GM18505 (cell line): ENCODE data around the gene AK3.
A peak's percentile ranks its signal among the peaks of the same experiment; 100 is the strongest.
"Not testable (repeated sequence)": the region's sequence is repeated elsewhere in the genome, so short reads cannot be mapped to it uniquely, and the experiment has no call there.

Experiments
- ATAC-seq: cut with Tn5 transposase; IDR thresholded peaks from one replicate; pipeline ENCODE4 v1.9.1; 2021; ENCODE audit not compliant: unreplicated experiment
- POLR2A ChIP-seq: IDR thresholded peaks from 4 replicates; pipeline ENCODE4 v1.6.1; 2011; ENCODE audit warnings: borderline replicate concordance; ENCODE audit not compliant: insufficient read depth, insufficient read length; ENCODE audit errors: extremely low read depth

AK3 gene

DNA sequence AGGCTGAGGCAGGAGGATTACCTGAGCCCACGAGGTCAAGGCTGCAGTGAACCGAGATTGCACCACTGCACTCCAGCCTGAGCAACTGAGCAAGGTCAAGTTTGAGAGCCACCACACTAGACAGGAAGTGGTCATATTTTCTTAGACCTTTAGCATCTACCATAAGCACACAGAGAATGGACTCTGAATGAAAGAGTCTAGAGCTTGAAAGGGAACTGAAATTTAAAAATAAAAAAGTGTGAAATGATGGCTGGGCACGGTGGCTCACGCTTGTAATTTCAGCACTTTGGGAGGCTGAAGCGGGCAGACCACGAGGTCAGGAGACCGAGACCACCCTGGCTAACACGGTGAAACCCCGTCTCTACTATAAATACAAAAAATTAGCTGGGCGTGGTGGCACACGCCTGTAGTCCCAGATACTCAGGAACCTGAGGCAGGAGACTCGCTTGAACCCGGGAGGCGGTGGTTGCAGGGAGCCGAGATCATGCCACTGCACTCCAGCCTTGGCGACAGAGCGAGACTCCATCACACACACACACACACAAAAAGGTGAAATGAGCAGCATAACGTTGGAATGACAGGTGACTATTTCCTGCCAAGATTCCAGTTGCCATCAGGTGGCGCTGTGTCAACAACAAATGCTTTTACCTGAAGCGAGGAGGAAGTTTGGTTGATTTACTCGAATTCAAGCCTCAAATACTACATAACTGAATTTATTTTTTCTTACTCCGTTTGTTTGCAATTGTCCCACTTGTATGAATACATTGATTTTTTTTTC, 21.3 kb upstream of the AK3 start:
- ATAC-seq, result peak; percentile 63

DNA sequence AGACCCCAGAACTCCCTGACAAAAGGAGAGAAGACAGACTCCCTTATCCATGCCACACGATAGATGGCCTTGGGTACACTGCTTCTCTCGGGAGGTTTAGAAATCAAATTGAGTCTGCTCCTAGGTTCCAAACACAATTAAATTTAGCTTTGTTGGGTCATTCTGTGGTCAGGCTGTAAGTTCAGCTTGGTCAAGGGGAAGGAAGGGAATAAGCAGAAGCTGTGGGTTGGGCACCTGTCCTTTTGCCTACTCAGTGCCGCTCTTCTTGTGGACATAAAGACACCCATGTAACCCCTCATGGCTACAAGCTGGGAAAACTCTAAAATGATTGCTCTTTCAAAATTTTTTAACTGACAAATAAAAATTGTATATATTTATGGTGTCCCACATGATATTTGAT, 19.1 kb upstream of the AK3 start:
- no peak for ATAC-seq
- no peak for TF ChIP-seq POLR2A

More for the DNA sequence above, 21.3 kb upstream of the AK3 start:
- no peak for TF ChIP-seq POLR2A

DNA sequence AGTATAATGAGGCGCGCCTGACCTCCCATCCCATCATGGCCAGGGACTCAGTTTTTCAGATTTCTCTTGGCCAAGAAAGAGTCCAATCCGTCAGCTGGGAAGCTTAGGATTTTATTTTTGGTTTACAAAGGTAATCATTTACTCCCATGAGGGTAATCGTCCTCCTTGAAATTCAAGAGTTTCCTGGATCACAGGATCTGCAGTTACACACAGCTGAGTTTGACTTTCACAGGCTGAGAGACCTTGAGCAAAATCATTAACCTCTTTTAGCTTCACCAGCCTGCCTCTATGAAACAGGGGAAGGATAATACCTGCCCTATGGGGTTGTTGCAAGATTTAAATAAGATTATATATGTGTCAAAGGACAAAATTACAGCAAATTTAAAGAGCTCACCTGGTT, 15.4 kb upstream of the AK3 start:
- ATAC-seq, result no peak
- no peak for TF ChIP-seq POLR2A

DNA sequence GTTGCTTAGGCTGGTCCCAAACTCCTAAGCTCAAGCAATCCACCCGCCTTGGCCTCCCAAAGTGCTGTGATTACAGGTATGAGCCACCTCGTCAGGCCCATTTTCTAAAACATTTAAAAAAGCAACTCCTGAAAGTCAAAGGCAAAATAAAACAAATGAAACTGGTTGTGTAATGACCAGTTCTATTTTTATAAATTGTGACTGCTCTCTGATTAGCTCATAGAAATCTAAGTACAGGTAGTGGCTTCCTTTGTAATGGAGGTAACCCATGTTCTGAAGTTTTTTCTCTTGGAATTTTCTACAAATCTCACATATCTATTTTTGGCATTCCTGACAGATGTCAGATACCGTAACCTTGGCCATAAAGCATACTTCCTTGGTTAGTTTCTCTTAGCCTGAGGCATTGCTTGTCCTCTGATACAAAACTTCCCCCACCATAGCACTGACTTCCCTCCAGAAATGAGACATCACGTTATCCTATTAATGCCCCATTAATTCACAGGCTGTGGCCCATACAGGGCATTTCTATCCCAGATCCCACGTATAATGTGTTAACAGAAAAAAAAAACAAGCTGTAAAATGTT, 14.1 kb upstream of the AK3 start:
- no peak for ATAC-seq
- no peak for TF ChIP-seq POLR2A

DNA sequence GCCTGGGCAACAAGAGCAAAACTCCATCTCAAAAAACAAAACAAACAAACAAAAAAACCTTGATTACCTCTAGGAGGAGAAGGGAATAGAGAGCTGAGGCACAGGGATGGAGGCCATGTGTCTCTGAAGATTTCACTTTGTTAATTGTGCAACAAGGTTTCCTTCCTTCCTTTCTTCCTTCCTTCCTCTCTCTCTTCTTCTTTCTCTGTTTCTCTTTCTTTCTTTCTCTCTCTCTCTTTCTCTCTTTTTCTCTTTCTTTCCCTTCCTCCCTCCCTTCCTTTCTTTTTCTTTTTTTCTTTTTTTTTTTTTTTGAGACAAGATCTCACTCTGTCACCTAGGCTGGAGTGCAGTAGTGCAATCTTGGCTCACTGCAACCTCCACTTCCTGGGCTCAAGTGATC, 13.5 kb upstream of the AK3 start:
- ATAC-seq, result not testable (repeated sequence)

DNA sequence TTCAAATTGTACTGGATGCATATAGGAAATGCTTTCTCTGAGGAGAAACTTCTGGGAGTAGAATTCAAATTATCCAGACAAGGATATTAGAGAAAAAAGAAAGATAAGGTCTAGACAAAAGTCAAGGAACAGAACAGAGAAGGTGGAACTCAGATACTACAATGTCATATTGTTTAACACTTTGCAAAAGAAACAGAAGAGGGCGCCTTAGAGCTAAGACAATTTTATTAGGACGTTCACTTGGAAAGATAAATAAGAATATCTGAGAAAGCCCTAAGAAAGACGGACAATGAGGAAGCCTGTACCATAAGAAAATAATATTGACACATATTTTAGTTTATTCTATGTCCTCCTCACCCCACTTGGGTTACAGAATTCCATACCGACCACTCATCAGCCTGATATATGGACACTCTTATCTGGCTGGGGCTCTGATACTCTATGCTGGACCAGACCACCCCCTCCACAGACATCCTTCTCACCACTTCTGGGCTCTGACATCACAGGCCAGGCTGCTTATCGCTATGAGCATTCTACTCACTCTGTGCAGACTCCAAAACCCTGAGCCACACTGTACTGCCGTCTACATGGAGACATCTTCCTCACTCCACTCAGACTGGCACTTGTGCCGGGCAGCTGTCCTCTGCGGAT, 9.1 kb upstream of the AK3 start:
- ATAC-seq, result no peak

DNA sequence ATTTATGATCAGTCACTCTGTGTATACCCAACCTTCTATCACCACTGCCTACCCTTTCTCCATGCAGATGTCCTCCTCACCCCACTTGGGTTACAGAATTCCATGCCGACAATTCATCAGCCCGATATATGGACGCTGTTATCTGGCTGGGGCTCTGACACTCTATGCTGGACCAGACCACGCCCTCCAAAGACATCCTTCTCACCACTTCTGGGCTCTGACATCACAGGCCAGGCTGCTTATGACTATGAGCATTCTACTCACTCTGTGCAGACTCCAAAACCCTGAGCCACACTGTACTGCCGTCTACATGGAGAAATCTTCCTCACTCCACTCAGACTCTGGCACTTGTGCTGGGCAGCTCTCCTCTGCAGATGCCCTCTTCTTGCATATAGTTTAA, 7.6 kb upstream of the AK3 start:
- ATAC-seq, result no peak
- TF ChIP-seq POLR2A, result no peak

More for the DNA sequence above, 9.1 kb upstream of the AK3 start:
- no peak for TF ChIP-seq POLR2A

DNA sequence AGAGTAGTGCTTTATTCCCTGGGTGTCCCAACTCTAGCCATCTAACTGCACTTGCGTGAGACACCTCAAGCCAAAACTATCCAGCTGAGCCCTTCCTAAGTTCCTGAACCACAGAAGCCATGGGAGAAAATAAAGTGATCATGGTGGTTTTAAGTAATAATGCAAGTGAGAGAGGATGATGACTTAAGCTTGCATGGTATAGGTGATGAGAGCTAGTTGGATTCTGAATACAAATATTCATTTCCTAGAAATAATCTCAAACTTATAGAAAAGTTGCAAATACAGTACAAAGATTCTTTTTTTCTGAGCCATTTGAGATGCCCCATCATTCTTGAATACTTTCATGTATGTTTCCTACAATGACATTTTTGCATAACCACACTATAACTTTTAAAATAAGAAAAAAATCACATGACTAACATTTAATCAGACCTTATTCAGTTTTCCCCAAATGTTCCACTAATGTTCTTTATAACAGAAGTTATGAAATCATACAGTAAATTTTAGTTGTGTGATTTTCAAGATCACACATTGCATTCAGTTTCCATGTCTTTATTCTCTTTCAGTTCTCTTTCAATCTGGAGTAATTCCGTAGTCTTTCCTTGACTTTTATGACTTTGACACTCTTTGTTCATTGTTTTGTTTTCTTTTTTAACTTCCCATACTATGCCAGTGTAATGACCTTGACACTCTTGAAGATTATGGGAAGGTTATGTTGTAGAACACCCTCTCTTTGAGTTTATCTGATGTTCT, 5.5 kb upstream of the AK3 start:
- ATAC-seq, result no peak
- no peak for TF ChIP-seq POLR2A

DNA sequence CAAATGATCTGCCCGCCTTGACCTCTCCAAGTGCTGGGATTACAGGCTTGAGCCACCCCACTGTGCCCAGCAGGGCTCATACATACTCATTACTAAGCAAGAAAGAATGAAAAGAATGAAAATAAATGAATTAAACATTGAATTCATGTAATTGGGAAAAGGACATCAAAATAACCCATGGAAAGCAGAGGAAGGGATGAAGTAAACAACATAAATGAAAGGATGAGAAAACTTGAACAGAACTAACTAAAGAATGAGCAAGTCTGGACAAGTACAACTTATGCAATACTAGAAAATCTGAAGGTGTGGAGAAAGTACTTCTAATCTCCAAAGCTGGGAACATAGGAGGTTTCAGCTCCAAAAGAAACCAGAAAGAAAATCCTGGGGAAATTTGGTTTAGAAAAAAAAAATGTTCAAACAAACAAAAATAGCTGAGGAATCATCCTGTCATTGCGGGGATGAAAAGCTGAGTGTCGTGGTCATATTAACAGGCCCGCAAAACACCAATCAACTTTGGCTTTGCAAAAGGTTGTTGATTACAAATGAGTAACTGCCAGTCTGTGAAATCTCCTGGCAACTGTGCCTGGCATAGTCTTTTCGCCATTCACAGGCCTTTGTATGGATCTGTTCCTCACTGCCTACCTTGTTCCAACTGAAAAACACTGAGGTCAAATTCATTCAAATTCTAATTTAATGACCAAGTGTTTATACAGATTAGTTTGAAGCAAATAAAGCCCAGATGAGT, 2.3 kb upstream of the AK3 start:
- TF ChIP-seq POLR2A, result no peak
- no peak for ATAC-seq

DNA sequence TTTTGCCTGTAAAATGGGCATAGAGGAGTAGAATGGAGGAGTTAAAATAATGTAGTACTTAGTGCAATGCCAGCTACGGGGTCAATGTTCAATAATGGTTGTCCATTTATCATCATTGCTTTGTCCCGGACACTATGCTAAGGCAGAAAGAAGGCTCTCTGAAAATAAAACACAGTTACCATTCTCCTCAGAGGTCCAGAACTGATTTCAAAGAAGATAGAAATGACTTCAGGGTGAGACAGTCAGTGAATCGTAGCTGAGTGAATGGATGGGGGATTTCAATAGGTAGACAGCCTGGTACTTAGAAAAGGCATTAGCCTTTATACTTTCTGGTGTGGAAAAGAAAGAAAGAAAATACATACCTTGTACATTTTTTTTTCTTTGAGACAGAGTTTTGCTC, 1.2 kb upstream of the AK3 start:
- ATAC-seq, result no peak
- TF ChIP-seq POLR2A, result no peak

DNA sequence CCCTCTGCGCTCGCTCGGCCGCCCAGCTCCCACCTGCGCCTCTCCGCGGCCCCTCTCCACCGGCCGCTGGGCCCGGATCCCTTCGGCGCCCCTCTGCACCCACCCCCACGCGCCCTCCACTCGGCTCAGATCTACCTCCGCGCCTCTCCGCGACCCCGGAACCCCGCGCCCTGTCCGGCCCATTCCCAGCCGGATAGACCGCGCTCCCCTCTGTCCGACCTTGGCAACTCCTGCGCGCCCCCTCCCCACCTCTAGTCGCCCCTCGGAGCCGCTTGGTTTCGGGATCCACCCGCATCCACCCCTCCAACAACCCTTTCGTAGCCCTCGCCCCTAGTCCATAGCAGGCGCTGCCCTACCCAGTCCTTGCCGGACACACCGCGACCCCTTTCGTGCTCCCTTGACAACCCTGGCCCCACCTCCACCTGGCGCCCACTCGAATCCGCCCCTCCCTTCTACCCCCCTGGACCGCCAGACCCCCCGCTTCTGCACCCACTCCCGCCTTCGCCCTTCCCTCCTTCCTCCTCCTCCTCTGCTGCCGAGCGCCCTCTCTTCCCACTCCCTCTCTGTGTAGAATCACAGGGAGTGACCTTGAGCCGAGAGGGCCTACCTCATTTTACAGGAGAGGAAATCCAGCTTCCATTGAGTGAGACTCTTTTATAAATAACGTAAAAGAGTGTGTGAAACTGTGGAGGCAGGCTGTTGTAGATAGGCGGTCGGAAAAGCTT, 525 bp upstream of the AK3 start:
- peak; percentile 1 for ATAC-seq

DNA sequence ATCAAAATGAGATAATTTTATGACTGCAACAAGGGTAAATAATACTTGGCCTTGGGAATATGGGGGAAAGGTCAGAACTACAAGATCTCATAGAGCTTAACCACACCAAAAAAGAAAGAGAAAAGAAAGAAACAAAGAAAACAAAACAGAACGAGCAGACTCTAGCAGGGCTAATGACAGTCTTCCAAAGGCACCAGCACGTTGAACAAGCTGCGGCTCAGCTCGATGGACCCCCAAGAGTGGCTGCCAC, 689 bp downstream of the AK3 start:
- TF ChIP-seq POLR2A, result no peak
- ATAC-seq, result no peak

More for the DNA sequence above, 525 bp upstream of the AK3 start:
- no peak for TF ChIP-seq POLR2A
